ENCODE data around the gene UNC13B. TPM values are rescaled to one million over a fixed set of nuclear protein-coding genes. Genes with fewer than 3 reads are reported as not detected.

Gene UNC13B
- total and polyA plus RNA-seq, 2 of the 13 experiments (the other 11 are each of a cell fraction or from before 2014, with no cell fraction given), result 14.0 to 18.3 TPM

DNA sequence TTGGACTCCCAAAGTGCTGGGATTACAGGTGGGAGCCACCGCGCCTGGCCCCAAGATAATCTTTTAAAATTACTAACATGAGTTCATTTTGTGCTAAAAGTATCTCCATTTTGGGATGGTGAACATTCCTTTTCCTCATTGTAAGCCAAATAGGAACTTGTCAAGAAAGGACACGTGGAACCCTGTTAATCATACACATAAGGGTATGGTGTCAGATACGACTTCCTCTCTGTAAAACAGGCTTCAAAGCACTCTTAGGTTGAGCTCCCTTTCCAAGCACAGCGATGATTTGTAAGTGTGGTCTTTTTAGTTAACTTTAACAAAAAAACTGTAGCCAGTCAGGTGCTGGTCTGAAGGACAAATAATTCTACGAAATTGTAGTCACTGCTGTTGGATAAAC, 132.7 kb downstream of the UNC13B start:
- DNase-seq (ENCODE audit: low spot score), result no peak
- no TSS peak for BruUV-seq (replicated peaks)
- ChIA-PET POLR2A (no interaction called here), CTCF (ENCODE audit: low intra/inter-chr PET ratio, low total read pairs) (no interaction called here)
- Histone ChIP-seq H3K79me2 (ENCODE audit: insufficient read depth, low read length) (no peaks in the 10 kb centered on the region), H3K4me2 (ENCODE audit: low read depth, low read length) (no peak overlapping the region), H4K20me1 (ENCODE audit: insufficient read depth, low read length) (no peaks in the 10 kb centered on the region), H3K27me3 (ENCODE audit: control insufficient read depth in 1 of 2, insufficient read depth in 2 of 2, low read length in 2 of 2) (no peaks in the 10 kb centered on the region), H3K9ac (ENCODE audit: insufficient read depth, low read depth, low read length) (no peak overlapping the region), H3K27ac (ENCODE audit: extremely low read length, insufficient read depth, low read length) (no peak overlapping the region), H3K36me3 (replicated peaks in 1 of 2; ENCODE audit: control insufficient read depth in 1 of 2, insufficient read depth in 2 of 2, low read length in 2 of 2) (0 out of 5 replicates have a peak, but pooled peaks cover 1 to 2% of the 10 kb centered on the region in 2 experiments), H3K9me3 (ENCODE audit: low read length) (no peaks in the 10 kb centered on the region), H2AFZ (ENCODE audit: low read length) (no peak overlapping the region), H3K4me3 (replicated peaks in 1 of 3; ENCODE audit: insufficient read depth in 1 of 3, low read depth in 2 of 3, low read length in 3 of 3) (no peak overlapping the region), H3K4me1 (ENCODE audit: insufficient read depth, low read length) (peaks cover 6% of the 10 kb centered on the region; the same call in 1 of the 2 replicates)
- TF ChIP-seq RARA (CRISPR knock-in tag; IDR thresholded peaks at IDR 0.05) (no peak), BORCS8-MEF2B (CRISPR knock-in tag; IDR thresholded peaks at IDR 0.05) (no peak), ZFP90 (CRISPR knock-in tag; IDR thresholded peaks at IDR 0.05; ENCODE audit: borderline replicate concordance) (no peak), NFKB2 (CRISPR knock-in tag; IDR thresholded peaks at IDR 0.05; ENCODE audit: borderline replicate concordance) (no peak), KAT7 (CRISPR knock-in tag; IDR thresholded peaks at IDR 0.05; ENCODE audit: borderline replicate concordance) (no peak)
- TF ChIP-seq, protein P1, sequence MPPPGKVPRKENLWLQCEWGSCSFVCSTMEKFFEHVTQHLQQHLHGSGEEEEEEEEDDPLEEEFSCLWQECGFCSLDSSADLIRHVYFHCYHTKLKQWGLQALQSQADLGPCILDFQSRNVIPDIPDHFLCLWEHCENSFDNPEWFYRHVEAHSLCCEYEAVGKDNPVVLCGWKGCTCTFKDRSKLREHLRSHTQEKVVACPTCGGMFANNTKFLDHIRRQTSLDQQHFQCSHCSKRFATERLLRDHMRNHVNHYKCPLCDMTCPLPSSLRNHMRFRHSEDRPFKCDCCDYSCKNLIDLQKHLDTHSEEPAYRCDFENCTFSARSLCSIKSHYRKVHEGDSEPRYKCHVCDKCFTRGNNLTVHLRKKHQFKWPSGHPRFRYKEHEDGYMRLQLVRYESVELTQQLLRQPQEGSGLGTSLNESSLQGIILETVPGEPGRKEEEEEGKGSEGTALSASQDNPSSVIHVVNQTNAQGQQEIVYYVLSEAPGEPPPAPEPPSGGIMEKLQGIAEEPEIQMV (CRISPR knock-in tag; IDR thresholded peaks at IDR 0.05; ENCODE audit: low read depth), result no peak
- intact Hi-C loops (cut with micrococcal nuclease; ENCODE audit: unreplicated experiment) (no loop called here), in situ Hi-C loops (cut with HindIII; ENCODE audit: extremely low pct_ligation_motif_present, low pct_unique_long_range_greater_than_20kb) (no loop called here)
- no peak for ATAC-seq
- WGBS (ENCODE audit: low lambda C conversion rate), result 97% methylated on average over 6 of the region's 6 CpGs
- FAIRE-seq, result no peak

- intact Hi-C loops (cut with micrococcal nuclease; ENCODE audit: unreplicated experiment) (no loop called here), in situ Hi-C loops (cut with HindIII; ENCODE audit: extremely low pct_ligation_motif_present, low pct_unique_long_range_greater_than_20kb) (no loop called here)
- POLR2A ChIA-PET, result no interaction called here
- Histone ChIP-seq H3K4me1 (ENCODE audit: insufficient read depth, low read length) (peaks cover 6% of the 10 kb centered on the region; the same call in 1 of the 2 replicates), H3K4me3 (replicated peaks in 1 of 3; ENCODE audit: insufficient read depth in 1 of 3, low read depth in 2 of 3, low read length in 3 of 3) (no peak overlapping the region), H3K4me2 (ENCODE audit: low read depth, low read length) (no peak overlapping the region), H3K27ac (ENCODE audit: extremely low read length, insufficient read depth, low read length) (no peak overlapping the region), H3K9ac (ENCODE audit: insufficient read depth, low read depth, low read length) (no peak overlapping the region), H3K36me3 (replicated peaks in 1 of 2; ENCODE audit: control insufficient read depth in 1 of 2, insufficient read depth in 2 of 2, low read length in 2 of 2) (0 out of 5 replicates have a peak, but pooled peaks cover 1 to 2% of the 10 kb centered on the region in 2 experiments), H4K20me1 (ENCODE audit: insufficient read depth, low read length) (no peaks in the 10 kb centered on the region), H3K27me3 (ENCODE audit: control insufficient read depth in 1 of 2, insufficient read depth in 2 of 2, low read length in 2 of 2) (no peaks in the 10 kb centered on the region), H3K9me3 (ENCODE audit: low read length) (no peaks in the 10 kb centered on the region), H2AFZ (ENCODE audit: low read length) (no peak overlapping the region), H3K79me2 (ENCODE audit: insufficient read depth, low read length) (no peaks in the 10 kb centered on the region)
- CTCF ChIA-PET (ENCODE audit: low intra/inter-chr PET ratio, low total read pairs), result no interaction called here
- ATAC-seq (no peak), DNase-seq (ENCODE audit: low spot score) (no peak), FAIRE-seq (no peak)
- TF ChIP-seq MXI1 (IDR thresholded peaks at IDR 0.05; ENCODE audit: borderline replicate concordance, low read depth, low read length), result no peak
- TF ChIP-seq NPAS2 (CRISPR knock-in tag; IDR thresholded peaks at IDR 0.05; ENCODE audit: borderline replicate concordance), result no peak
- TF ChIP-seq KLF13 (CRISPR knock-in tag; IDR thresholded peaks at IDR 0.05), result no peak
- TF ChIP-seq, protein P2, sequence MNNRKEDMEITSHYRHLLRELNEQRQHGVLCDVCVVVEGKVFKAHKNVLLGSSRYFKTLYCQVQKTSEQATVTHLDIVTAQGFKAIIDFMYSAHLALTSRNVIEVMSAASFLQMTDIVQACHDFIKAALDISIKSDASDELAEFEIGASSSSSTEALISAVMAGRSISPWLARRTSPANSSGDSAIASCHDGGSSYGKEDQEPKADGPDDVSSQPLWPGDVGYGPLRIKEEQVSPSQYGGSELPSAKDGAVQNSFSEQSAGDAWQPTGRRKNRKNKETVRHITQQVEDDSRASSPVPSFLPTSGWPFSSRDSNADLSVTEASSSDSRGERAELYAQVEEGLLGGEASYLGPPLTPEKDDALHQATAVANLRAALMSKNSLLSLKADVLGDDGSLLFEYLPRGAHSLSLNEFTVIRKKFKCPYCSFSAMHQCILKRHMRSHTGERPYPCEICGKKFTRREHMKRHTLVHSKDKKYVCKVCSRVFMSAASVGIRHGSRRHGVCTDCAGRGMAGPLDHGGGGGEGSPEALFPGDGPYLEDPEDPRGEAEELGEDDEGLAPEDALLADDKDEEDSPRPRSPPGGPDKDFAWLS (CRISPR knock-in tag; IDR thresholded peaks at IDR 0.05; ENCODE audit: borderline replicate concordance), result no peak
- TF ChIP-seq HNF4A (CRISPR knock-in tag; IDR thresholded peaks at IDR 0.05), result no peak
- no peak for TF ChIP-seq RAD21 (CRISPR knock-in tag; IDR thresholded peaks at IDR 0.05)
- no peak for TF ChIP-seq HNRNPK (IDR thresholded peaks at IDR 0.05; ENCODE audit: low read depth, low read length, poor library complexity, severe bottlenecking)
- no peak for TF ChIP-seq ZBTB20 (CRISPR knock-in tag; IDR thresholded peaks at IDR 0.05; ENCODE audit: borderline replicate concordance, low read depth)
- TF ChIP-seq ZNF337 (CRISPR knock-in tag; IDR thresholded peaks at IDR 0.05; ENCODE audit: borderline replicate concordance, low read depth), result no peak
- WGBS (ENCODE audit: low lambda C conversion rate), result 98% methylated on average over 13 of the region's 13 CpGs
- no TSS peak for BruUV-seq (replicated peaks)
These were observed 133.7 kb downstream of the UNC13B start for GRCh38 chr9:35295369-35296036.
